ENCODE data around the gene ASB18. TPM values are rescaled to one million over a fixed set of nuclear protein-coding genes. Genes with fewer than 3 reads are reported as not detected.

Gene ASB18
- total and polyA plus RNA-seq, 2 donors (not counting 3 experiments of a cell fraction or from before 2014, with no cell fraction given): not detected

GRCh38 chr2:236176417-236176816 is 87.8 kb downstream of the ASB18 start:
- H2AFZ ChIP-seq (ENCODE audit: low read depth, low read length): no peak overlapping the region
- ChIA-PET CTCF (interaction anchor here (0.8 to 5.0 kb wide), 6 partner anchors 6 to 406 kb away, joined by 3 to 61 read pairs (median 8); partner anchors contain the start of gene GBX2), POLR2A (no interaction called here)
- no peak overlapping the region for H3K4me2 ChIP-seq (ENCODE audit: insufficient read depth, low read length)
- no peak overlapping the region for H3K4me3 ChIP-seq (replicated peaks in 1 of 3; ENCODE audit: insufficient read depth in 1 of 3, low read depth in 1 of 3, low read length in 3 of 3)
- no peak overlapping the region for H3K9ac ChIP-seq (replicated peaks; ENCODE audit: extremely low read depth, insufficient read depth, low read length)
- BruUV-seq (replicated peaks): no TSS peak
- DNase-seq (ENCODE audit: low read depth, low spot score): peak; percentile 42
- H3K36me3 ChIP-seq (ENCODE audit: control insufficient read depth in 2 of 2, extremely low read depth in 1 of 2, insufficient read depth in 2 of 2, low read length in 2 of 2): no peaks in the 10 kb centered on the region
- peaks cover 38% of the 10 kb centered on the region for H3K4me1 ChIP-seq (ENCODE audit: control insufficient read depth, extremely low read depth, insufficient read depth, low read length)
- intact Hi-C loops (cut with micrococcal nuclease): loop anchor here (5.0 kb wide), 2 partner anchors 69 to 684 kb away; partner anchors contain the start of gene AGAP1
- H3K27ac ChIP-seq (ENCODE audit: insufficient read depth, low read depth, low read length): no peak overlapping the region
- H4K20me1 ChIP-seq (replicated peaks; ENCODE audit: control insufficient read depth, extremely low read depth, insufficient read depth, low read length): no peaks in the 10 kb centered on the region
- H3K79me2 ChIP-seq (ENCODE audit: control insufficient read depth, insufficient read depth, low read length): no peaks in the 10 kb centered on the region
- dilution Hi-C loops (cut with MboI; ENCODE audit: extremely low pct_ligation_motif_present, low sequenced_read_pairs): no loop called here
- H3K9me3 ChIP-seq (replicated peaks; ENCODE audit: control insufficient read depth, insufficient read depth, low read length): no peaks in the 10 kb centered on the region
- H3K27me3 ChIP-seq (ENCODE audit: control insufficient read depth in 2 of 2, insufficient read depth in 2 of 2, low read length in 2 of 2): peaks cover 0 to 25% of the 10 kb centered on the region in 2 experiments
- no peak for FAIRE-seq
- no peaks in the 10 kb centered on the region for H3K9me1 ChIP-seq (replicated peaks; ENCODE audit: control insufficient read depth, extremely low read depth, insufficient read depth, low read length)
- no peak for TF ChIP-seq FOS (IDR thresholded peaks at IDR 0.05; ENCODE audit: borderline replicate concordance, insufficient read depth, low read length)
- peak; percentile 60 to 70 for TF ChIP-seq CTCF (IDR thresholded peaks at IDR 0.05; ENCODE audit: extremely low read depth in 1 of 2, insufficient read depth in 1 of 2, low read depth in 1 of 2, low read length in 2 of 2)

- H3K27ac ChIP-seq (ENCODE audit: insufficient read depth, low read depth, low read length): no peak overlapping the region
- POLR2A ChIA-PET: no interaction called here
Observed at GRCh38 chr2:236175548-236176150, 88.6 kb downstream of the ASB18 start.

More at GRCh38 chr2:236175548-236176150, 88.6 kb downstream of the ASB18 start:
- H2AFZ ChIP-seq (ENCODE audit: low read depth, low read length): no peak overlapping the region
- no TSS peak for BruUV-seq (replicated peaks)
- dilution Hi-C loops (cut with MboI; ENCODE audit: extremely low pct_ligation_motif_present, low sequenced_read_pairs): no loop called here
- CTCF ChIA-PET: interaction anchor here (0.8 to 3.1 kb wide), 6 partner anchors 10 to 405 kb away, joined by 3 to 21 read pairs (median 4); no protein-coding TSS in a partner anchor
- H3K4me2 ChIP-seq (ENCODE audit: insufficient read depth, low read length): no peak overlapping the region
- no peak for DNase-seq (ENCODE audit: low read depth, low spot score)
- no peaks in the 10 kb centered on the region for H3K36me3 ChIP-seq (ENCODE audit: control insufficient read depth in 2 of 2, extremely low read depth in 1 of 2, insufficient read depth in 2 of 2, low read length in 2 of 2)
- H3K4me1 ChIP-seq (ENCODE audit: control insufficient read depth, extremely low read depth, insufficient read depth, low read length): peaks cover 37% of the 10 kb centered on the region
- intact Hi-C loops (cut with micrococcal nuclease): loop anchor here (5.0 kb wide), 2 partner anchors 68 to 683 kb away; partner anchors contain the start of gene AGAP1
- no peaks in the 10 kb centered on the region for H3K9me3 ChIP-seq (replicated peaks; ENCODE audit: control insufficient read depth, insufficient read depth, low read length)
- TF ChIP-seq CTCF (IDR thresholded peaks at IDR 0.05; ENCODE audit: extremely low read depth in 1 of 2, insufficient read depth in 1 of 2, low read depth in 1 of 2, low read length in 2 of 2) (no peak), JUN (IDR thresholded peaks at IDR 0.05; ENCODE audit: borderline replicate concordance, insufficient read depth, insufficient read length, low read depth) (no peak), GATA2 (IDR thresholded peaks at IDR 0.05; ENCODE audit: insufficient read depth, insufficient read length, low read depth, low read length) (no peak), MYC (IDR thresholded peaks at IDR 0.05; ENCODE audit: low read depth, low read length) (no peak), FOS (IDR thresholded peaks at IDR 0.05; ENCODE audit: borderline replicate concordance, insufficient read depth, low read length) (no peak), EZH2 (IDR thresholded peaks at IDR 0.05; ENCODE audit: borderline replicate concordance, low read depth, low read length, severe bottlenecking) (no peak), POLR2AphosphoS5 (IDR thresholded peaks at IDR 0.05; ENCODE audit: insufficient read depth, low read depth, low read length) (no peak), MAX (IDR thresholded peaks at IDR 0.05; ENCODE audit: insufficient read depth, insufficient read length) (no peak), POLR2A (IDR thresholded peaks at IDR 0.05; ENCODE audit: low read depth, low read length) (no peak)
- H3K27me3 ChIP-seq (ENCODE audit: control insufficient read depth in 2 of 2, insufficient read depth in 2 of 2, low read length in 2 of 2): peaks cover 0 to 33% of the 10 kb centered on the region in 2 experiments
- H3K9me1 ChIP-seq (replicated peaks; ENCODE audit: control insufficient read depth, extremely low read depth, insufficient read depth, low read length): no peaks in the 10 kb centered on the region
- no peak overlapping the region for H3K9ac ChIP-seq (replicated peaks; ENCODE audit: extremely low read depth, insufficient read depth, low read length)
- FAIRE-seq: no peak
- no peaks in the 10 kb centered on the region for H3K79me2 ChIP-seq (ENCODE audit: control insufficient read depth, insufficient read depth, low read length)
- H3K4me3 ChIP-seq (replicated peaks in 1 of 3; ENCODE audit: insufficient read depth in 1 of 3, low read depth in 1 of 3, low read length in 3 of 3): no peak overlapping the region
- H4K20me1 ChIP-seq (replicated peaks; ENCODE audit: control insufficient read depth, extremely low read depth, insufficient read depth, low read length): no peaks in the 10 kb centered on the region

All from endothelial cell of umbilical vein (primary cell).